SK-N-SH treated with all-trans-retinoic acid at 6 μM for 48 hours (cell line): ENCODE measurements around the gene DUSP5.

Experiments
- ATAC-seq: fragments of 200-7000 bp; cut with Tn5 transposase; 3 replicates; pipeline ENCODE4 v1.9.1; 2020; ENCODE audit warnings: mild to moderate bottlenecking, moderate library complexity
- ARNTL ChIP-seq: fragments of 450-650 bp; formaldehyde crosslinking; IDR thresholded peaks from 2 replicates; pipeline ENCODE4 v1.5.0; 2020; ENCODE audit warnings: low read depth, mild to moderate bottlenecking, moderate library complexity, borderline replicate concordance
- BACH2 ChIP-seq: fragments of 250-450 bp; sonication (Bioruptor Pico); IDR thresholded peaks from 2 replicates; pipeline ENCODE4 v1.9.0; 2021; ENCODE audit warnings: mild to moderate bottlenecking, borderline replicate concordance
- ESRRG ChIP-seq: fragments of 250-450 bp; sonication (Bioruptor Pico); IDR thresholded peaks from 2 replicates; pipeline ENCODE4 v1.6.1; 2021; ENCODE audit warnings: mild to moderate bottlenecking
- ISL1 ChIP-seq: fragments of 250-450 bp; sonication (Bioruptor Pico); IDR thresholded peaks from 2 replicates; pipeline ENCODE4 v2.1.2; 2022; ENCODE audit warnings: mild to moderate bottlenecking, moderate library complexity
- OSR1 ChIP-seq: fragments of 250-450 bp; sonication (Bioruptor Pico); IDR thresholded peaks from 2 replicates; pipeline ENCODE4 v1.8.0; 2022; ENCODE audit warnings: moderate library complexity, mild to moderate bottlenecking, inconsistent platforms
- POU6F1 ChIP-seq: fragments of 250-450 bp; sonication (Bioruptor Pico); IDR thresholded peaks from 2 replicates; pipeline ENCODE4 v1.8.0; 2021; ENCODE audit warnings: low read depth, mild to moderate bottlenecking, moderate library complexity, borderline replicate concordance
- PPARA ChIP-seq: fragments of 250-450 bp; sonication (Bioruptor Pico); IDR thresholded peaks from 2 replicates; pipeline ENCODE4 v1.5.0; 2020; ENCODE audit warnings: mild to moderate bottlenecking, borderline replicate concordance
- RARB ChIP-seq: fragments of 250-450 bp; sonication (Bioruptor Pico); IDR thresholded peaks from 2 replicates; pipeline ENCODE4 v1.8.0; 2021; ENCODE audit warnings: mild to moderate bottlenecking, moderate library complexity
- SNAI2 ChIP-seq: fragments of 250-450 bp; sonication (Bioruptor Pico); IDR thresholded peaks from 2 replicates; pipeline ENCODE4 v1.5.0; 2020; ENCODE audit warnings: mild to moderate bottlenecking, moderate library complexity
- TCF4 ChIP-seq: fragments of 250-450 bp; sonication (Bioruptor Pico); IDR thresholded peaks from 2 replicates; pipeline ENCODE4 v1.8.0; 2021; ENCODE audit warnings: mild to moderate bottlenecking, moderate library complexity, borderline replicate concordance
- TOX ChIP-seq: fragments of 250-450 bp; sonication (Bioruptor Pico); IDR thresholded peaks from 2 replicates; pipeline ENCODE4 v1.8.0; 2021; ENCODE audit warnings: mild to moderate bottlenecking, moderate library complexity, borderline replicate concordance
- TSHZ2 ChIP-seq: fragments of 250-450 bp; sonication (Bioruptor Pico); IDR thresholded peaks from 2 replicates; pipeline ENCODE4 v1.5.0; 2020; ENCODE audit warnings: mild to moderate bottlenecking, moderate library complexity
- ZC3H10 ChIP-seq: fragments of 250-450 bp; sonication (Bioruptor Pico); IDR thresholded peaks from 2 replicates; pipeline ENCODE4 v1.5.1; 2021; ENCODE audit warnings: mild to moderate bottlenecking, moderate library complexity
- ZFP3 ChIP-seq: fragments of 250-450 bp; sonication (Bioruptor Pico); IDR thresholded peaks from 2 replicates; pipeline ENCODE4 v1.5.0; 2020; ENCODE audit warnings: mild to moderate bottlenecking, moderate library complexity
- ZFP30 ChIP-seq: fragments of 450-650 bp; formaldehyde crosslinking; IDR thresholded peaks from 2 replicates; pipeline ENCODE4 v1.5.0; 2022; ENCODE audit warnings: mild to moderate bottlenecking, moderate library complexity
- ZNF565 ChIP-seq: fragments of 450-650 bp; formaldehyde crosslinking; conservative IDR thresholded peaks from 2 replicates; pipeline ENCODE4 v1.5.0; 2020; ENCODE audit warnings: low read depth, mild to moderate bottlenecking, moderate library complexity
- ZNF70 ChIP-seq: fragments of 450-650 bp; formaldehyde crosslinking; IDR thresholded peaks from 2 replicates; pipeline ENCODE4 v1.5.0; 2020; ENCODE audit warnings: mild to moderate bottlenecking, moderate library complexity
- TF ChIP-seq, protein P1 (sequence below): fragments of 250-450 bp; sonication (Bioruptor Pico); IDR thresholded peaks from 2 replicates; pipeline ENCODE4 v1.8.0; 2020; ENCODE audit warnings: mild to moderate bottlenecking, moderate library complexity, borderline replicate concordance
- TF ChIP-seq, protein P2 (sequence below): fragments of 250-450 bp; sonication (Bioruptor Pico); IDR thresholded peaks from 2 replicates; pipeline ENCODE4 v1.5.1; 2021; ENCODE audit warnings: mild to moderate bottlenecking, moderate library complexity

The DUSP5 gene

GRCh38 chr10:110488332-110488681 lies 9.4 kb upstream of the DUSP5 start:
- ATAC-seq: no peak; the same call in 2 of the 3 replicates
- TF ChIP-seq ZNF565 (CRISPR knock-in tag) (no peak), TSHZ2 (no peak)

DNA sequence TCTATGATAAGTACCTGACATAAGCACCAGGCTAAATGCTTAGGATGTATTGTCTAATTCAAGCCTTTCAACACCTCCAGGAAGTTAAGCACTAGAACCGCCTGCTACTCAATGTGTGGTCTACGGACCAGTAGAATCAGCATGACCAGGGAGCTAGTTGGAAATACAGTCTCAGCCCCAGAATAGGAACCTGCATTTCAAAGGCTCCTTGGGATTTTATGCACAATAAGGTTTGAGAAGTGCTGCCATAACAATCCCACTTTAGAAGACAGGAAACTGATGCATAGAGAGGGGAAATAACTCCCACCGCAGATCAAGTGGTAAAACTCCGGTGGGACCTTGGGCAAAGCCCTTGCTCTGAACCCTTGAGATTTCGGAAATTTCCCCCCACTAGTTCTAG lies 8.8 kb upstream of the DUSP5 start:
- TF ChIP-seq, protein P1, sequence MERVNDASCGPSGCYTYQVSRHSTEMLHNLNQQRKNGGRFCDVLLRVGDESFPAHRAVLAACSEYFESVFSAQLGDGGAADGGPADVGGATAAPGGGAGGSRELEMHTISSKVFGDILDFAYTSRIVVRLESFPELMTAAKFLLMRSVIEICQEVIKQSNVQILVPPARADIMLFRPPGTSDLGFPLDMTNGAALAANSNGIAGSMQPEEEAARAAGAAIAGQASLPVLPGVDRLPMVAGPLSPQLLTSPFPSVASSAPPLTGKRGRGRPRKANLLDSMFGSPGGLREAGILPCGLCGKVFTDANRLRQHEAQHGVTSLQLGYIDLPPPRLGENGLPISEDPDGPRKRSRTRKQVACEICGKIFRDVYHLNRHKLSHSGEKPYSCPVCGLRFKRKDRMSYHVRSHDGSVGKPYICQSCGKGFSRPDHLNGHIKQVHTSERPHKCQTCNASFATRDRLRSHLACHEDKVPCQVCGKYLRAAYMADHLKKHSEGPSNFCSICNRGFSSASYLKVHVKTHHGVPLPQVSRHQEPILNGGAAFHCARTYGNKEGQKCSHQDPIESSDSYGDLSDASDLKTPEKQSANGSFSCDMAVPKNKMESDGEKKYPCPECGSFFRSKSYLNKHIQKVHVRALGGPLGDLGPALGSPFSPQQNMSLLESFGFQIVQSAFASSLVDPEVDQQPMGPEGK: no peak
- TF ChIP-seq ISL1 (CRISPR knock-in tag) (no peak), BACH2 (no peak), TCF4 (CRISPR knock-in tag) (no peak), ESRRG (CRISPR knock-in tag) (no peak), ZC3H10 (CRISPR knock-in tag) (no peak), RARB (no peak), ZFP30 (CRISPR knock-in tag) (no peak), POU6F1 (CRISPR knock-in tag) (no peak), ARNTL (CRISPR knock-in tag) (no peak), TOX (no peak), ZNF565 (CRISPR knock-in tag) (no peak), ZFP3 (CRISPR knock-in tag) (no peak), TSHZ2 (no peak), ZNF70 (CRISPR knock-in tag) (no peak), OSR1 (no peak), PPARA (CRISPR knock-in tag) (no peak)
- TF ChIP-seq, protein P2, sequence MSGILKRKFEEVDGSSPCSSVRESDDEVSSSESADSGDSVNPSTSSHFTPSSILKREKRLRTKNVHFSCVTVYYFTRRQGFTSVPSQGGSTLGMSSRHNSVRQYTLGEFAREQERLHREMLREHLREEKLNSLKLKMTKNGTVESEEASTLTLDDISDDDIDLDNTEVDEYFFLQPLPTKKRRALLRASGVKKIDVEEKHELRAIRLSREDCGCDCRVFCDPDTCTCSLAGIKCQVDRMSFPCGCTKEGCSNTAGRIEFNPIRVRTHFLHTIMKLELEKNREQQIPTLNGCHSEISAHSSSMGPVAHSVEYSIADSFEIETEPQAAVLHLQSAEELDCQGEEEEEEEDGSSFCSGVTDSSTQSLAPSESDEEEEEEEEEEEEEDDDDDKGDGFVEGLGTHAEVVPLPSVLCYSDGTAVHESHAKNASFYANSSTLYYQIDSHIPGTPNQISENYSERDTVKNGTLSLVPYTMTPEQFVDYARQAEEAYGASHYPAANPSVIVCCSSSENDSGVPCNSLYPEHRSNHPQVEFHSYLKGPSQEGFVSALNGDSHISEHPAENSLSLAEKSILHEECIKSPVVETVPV (CRISPR knock-in tag): no peak
- ATAC-seq: no peak

DNA sequence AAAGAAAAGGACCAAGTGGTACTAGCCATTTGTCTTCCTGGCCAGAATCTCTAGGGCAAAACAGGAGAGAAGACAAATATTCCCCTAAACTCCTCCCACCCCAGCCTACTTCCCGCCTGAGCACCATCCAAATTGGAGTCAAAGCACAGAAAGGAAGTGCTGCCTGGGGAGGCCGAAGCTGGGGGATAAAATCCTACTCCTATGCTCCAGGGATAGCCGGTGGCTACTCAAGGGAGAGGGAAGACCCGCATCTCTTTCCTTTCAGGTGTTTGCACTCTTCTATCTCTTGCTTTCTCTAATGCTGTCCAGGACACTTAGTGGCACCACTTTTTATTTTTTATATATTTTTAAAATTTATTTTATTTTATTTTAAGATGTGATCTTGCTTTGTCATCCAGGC lies 7.1 kb upstream of the DUSP5 start:
- TF ChIP-seq, protein P2 (CRISPR knock-in tag): no peak
- no peak for TF ChIP-seq ESRRG (CRISPR knock-in tag)
- no peak for TF ChIP-seq ZFP3 (CRISPR knock-in tag)
- no peak for TF ChIP-seq SNAI2 (CRISPR knock-in tag)
- TF ChIP-seq, all 23 proteins: peak for 0

More for the DNA sequence above, 7.1 kb upstream of the DUSP5 start:
- no peak for ATAC-seq
